Putamen (tissue), 1 donor: ENCODE data around the gene CDH4.

Experiments
- DNase-seq: peaks from one replicate; pipeline ENCODE4 v3.0.0-alpha.2; 2016; ENCODE audit warnings: low spot score

The CDH4 gene

GRCh38 chr20:61949714-61950640 lies 697.9 kb downstream of the CDH4 start:
- no peak for DNase-seq

GRCh38 chr20:61950641-61951071 lies 698.6 kb downstream of the CDH4 start:
- DNase-seq: no peak

GRCh38 chr20:61951695-61952533 lies 699.9 kb downstream of the CDH4 start:
- DNase-seq: no peak

- no peak for DNase-seq
Observed at GRCh38 chr20:61953037-61954021, 701.3 kb downstream of the CDH4 start.

- DNase-seq: no peak
Observed at GRCh38 chr20:61954276-61955021, 702.4 kb downstream of the CDH4 start.

- no peak for DNase-seq
Observed at GRCh38 chr20:61955668-61956395, 703.8 kb downstream of the CDH4 start.

- DNase-seq: no peak
Observed at GRCh38 chr20:61956396-61957342, 704.6 kb downstream of the CDH4 start.

- DNase-seq: no peak
Observed at GRCh38 chr20:61957961-61958715, 706.1 kb downstream of the CDH4 start.

GRCh38 chr20:61958773-61959700 lies 707.0 kb downstream of the CDH4 start:
- DNase-seq: no peak

- DNase-seq: no peak
Observed at GRCh38 chr20:61960836-61961235, 708.8 kb downstream of the CDH4 start.

- no peak for DNase-seq
Observed at GRCh38 chr20:61963149-61963548, 711.1 kb downstream of the CDH4 start.

GRCh38 chr20:61963885-61964674 lies 712.0 kb downstream of the CDH4 start:
- no peak for DNase-seq

- DNase-seq: no peak
Observed at GRCh38 chr20:61964675-61965605, 712.9 kb downstream of the CDH4 start.

- no peak for DNase-seq
Observed at GRCh38 chr20:61965606-61966491, 713.8 kb downstream of the CDH4 start.
